SK-N-MC (cell line): ENCODE measurements around the gene IDUA.

Experiments used
- DNase-seq: peaks from one replicate; pipeline ENCODE4 v3.0.0-alpha.2; 2011; ENCODE audit warnings: low read depth, low spot score
- H3K27ac ChIP-seq: fragments of 200-600 bp; sonication (generic); 2 replicates; pipeline ENCODE4 v1.5.1; 2016; ENCODE audit warnings: mixed run types
- H3K36me3 ChIP-seq: fragments of 200-600 bp; sonication (generic); 2 replicates; pipeline ENCODE4 v1.6.1; 2017; ENCODE audit warnings: antibody characterized with exemption, low read length, mixed read lengths; ENCODE audit not compliant: insufficient read depth
- H3K4me3 ChIP-seq: fragments of 200-600 bp; sonication (generic); 2 replicates; pipeline ENCODE4 v1.5.1; 2016
- H3K9ac ChIP-seq: fragments of 200-600 bp; sonication (generic); 2 replicates; pipeline ENCODE4 v1.8.0; 2017; ENCODE audit warnings: mixed run types, mixed read lengths; ENCODE audit not compliant: insufficient read length
- H3K9me3 ChIP-seq: fragments of 200-600 bp; sonication (generic); 2 replicates; pipeline ENCODE4 v1.6.1; 2017; ENCODE audit warnings: low read depth, mild to moderate bottlenecking, antibody characterized with exemption, low read length, moderate library complexity, mixed read lengths
- EZH2 ChIP-seq: fragments of 200-600 bp; sonication (generic); IDR thresholded peaks from one replicate; pipeline ENCODE4 v1.6.1; 2017; ENCODE audit warnings: antibody characterized with exemption
- FOXP2 ChIP-seq: optimal IDR thresholded peaks from 2 replicates; pipeline ENCODE3; 2011; ENCODE audit warnings: mild to moderate bottlenecking, moderate library complexity; ENCODE audit not compliant: insufficient read depth; ENCODE audit errors: extremely low read length, control extremely low read depth
- POLR2AphosphoS5 ChIP-seq: IDR thresholded peaks from 2 replicates; pipeline ENCODE4 v1.6.1; 2012; ENCODE audit warnings: mild to moderate bottlenecking, low read depth, low read length, borderline replicate concordance

The IDUA gene

DNA sequence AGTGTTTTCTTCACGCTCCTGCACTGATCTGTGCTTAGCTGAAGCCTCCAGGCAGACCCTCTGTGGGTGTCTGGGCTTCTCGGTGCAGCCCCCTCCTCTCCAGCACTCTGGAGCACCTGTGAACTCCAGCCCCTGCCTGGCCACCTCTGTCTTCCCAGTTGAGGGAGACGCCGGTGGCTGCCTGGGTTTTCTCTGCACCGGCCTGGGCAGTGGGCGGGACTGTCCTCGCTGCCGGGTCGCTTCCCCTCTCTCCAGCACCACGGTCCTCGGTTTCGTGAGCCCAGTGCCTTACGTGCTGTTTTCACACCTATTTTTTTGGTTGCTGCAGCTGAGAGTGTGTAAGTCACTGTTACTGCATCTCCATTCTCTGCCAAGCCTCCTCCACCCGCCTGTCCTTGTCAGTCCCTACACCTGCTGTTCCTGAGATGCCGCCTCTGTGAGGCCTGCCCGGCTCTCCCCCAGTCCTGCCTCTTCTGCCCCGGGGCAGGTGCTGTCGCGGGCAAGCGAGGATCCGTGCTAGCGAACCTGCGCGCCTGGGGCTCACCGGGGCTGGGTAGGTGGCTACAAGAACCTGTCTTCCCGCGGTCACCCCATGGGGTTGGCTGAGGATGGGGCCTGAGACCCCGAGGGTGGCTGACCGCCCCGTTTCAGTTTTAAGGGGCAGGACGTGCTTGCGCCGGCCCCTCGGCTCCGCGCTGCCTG is 22.1 kb downstream of the IDUA start:
- H3K27ac ChIP-seq = no peak overlapping the region
- peak overlapping the region; percentile 45 for H3K9ac ChIP-seq
- TF ChIP-seq EZH2 (no peak), POLR2AphosphoS5 (no peak), FOXP2 (no peak)
- H3K9me3 ChIP-seq = no peaks in the 10 kb centered on the region
- H3K4me3 ChIP-seq = peak overlapping the region; percentile 80
- no peak for DNase-seq
- no peaks in the 10 kb centered on the region for H3K36me3 ChIP-seq

- H3K4me3 ChIP-seq = peak overlapping the region; percentile 81
- H3K9ac ChIP-seq = peak overlapping the region; percentile 45
- H3K27ac ChIP-seq = no peak overlapping the region
- H3K9me3 ChIP-seq = no peaks in the 10 kb centered on the region
- H3K36me3 ChIP-seq = no peaks in the 10 kb centered on the region
- TF ChIP-seq FOXP2 (no peak), POLR2AphosphoS5 (no peak), EZH2 (no peak)
- no peak for DNase-seq
Measured at GRCh38 chr4:1009542-1010394, 22.9 kb downstream of the IDUA start.

DNA sequence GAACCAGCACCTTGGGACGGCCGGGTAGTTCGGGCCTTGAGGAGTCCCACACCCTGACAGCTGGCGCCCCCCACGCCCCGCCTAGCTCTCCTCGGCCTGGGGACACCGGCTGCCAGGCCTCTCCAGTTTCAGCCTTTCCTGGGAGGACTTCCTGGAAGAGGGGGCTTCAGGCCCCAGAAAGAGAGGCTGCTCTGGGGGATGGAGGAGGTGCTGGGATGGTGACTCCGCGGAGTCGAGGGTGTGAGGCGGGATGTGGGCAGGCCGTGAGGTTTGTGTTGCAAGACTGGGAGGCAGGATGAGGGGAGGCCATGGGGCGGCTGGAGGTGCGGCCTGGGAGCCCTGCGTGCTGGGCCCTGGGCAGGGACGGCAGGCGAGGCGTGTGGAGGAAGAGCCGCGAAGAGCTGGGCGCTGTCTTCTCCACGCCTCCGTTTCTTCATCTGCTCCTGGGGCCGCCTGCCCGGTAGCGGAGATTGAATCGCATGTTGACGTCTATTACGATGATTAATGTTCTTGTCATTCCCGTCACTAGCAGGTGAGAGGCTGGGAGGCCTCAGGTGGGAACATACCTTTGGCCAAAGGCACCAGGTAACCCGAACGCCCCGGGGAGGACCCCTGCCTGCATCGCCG is 23.7 kb downstream of the IDUA start:
- no peaks in the 10 kb centered on the region for H3K36me3 ChIP-seq
- TF ChIP-seq EZH2 (no peak), POLR2AphosphoS5 (no peak), FOXP2 (no peak)
- no peak overlapping the region for H3K9ac ChIP-seq
- H3K9me3 ChIP-seq = no peaks in the 10 kb centered on the region
- DNase-seq = no peak
- peak overlapping the region; percentile 81 for H3K4me3 ChIP-seq
- H3K27ac ChIP-seq = no peak overlapping the region

DNA sequence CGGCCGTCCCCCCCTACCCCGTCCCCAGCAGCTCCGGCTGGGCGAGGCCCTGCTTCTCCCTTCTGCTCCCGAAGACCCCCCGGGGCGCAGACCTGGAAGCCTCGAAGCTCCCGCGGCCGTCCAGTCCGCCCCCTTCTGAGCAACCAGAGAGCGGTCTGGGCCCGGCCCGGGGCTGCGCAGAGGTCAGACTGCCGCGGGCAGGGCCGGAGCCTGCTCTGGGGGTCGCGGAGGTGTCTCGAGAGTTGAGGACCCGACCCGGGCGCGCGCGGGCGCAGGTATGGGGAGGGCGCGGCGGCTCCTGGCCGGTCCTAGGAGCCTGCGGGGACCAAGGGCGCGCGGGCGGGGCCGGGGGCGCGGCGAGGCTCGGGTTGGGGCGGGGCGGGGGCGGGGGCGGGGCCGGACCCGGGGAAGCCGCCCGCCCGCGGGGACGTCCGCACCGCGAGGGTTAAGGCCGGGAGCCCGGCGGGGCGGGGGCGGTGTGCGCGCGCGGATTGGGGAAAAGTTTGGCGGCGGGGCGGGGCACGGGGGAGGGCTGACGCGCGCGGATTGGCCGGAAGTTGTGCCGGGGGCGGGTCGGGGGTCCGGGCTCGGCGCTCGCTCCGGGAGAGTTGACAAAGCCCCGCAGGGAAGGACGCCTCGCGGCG is 24.3 kb downstream of the IDUA start, which contains the start of gene FGFRL1:
Gene FGFRL1, plus strand, starts transcription at position 605 of the 644 bp plus-strand sequence. CDS start 860 bp downstream, outside the sequence.
- no peaks in the 10 kb centered on the region for H3K9me3 ChIP-seq
- DNase-seq = no peak
- no peak within 1 kb of the TSS for H3K27ac ChIP-seq
- no peak within 1 kb of the TSS for H3K9ac ChIP-seq
- peak within 1 kb of the TSS; percentile 81 for H3K4me3 ChIP-seq
- H3K36me3 ChIP-seq = no peaks in the 10 kb centered on the region
- TF ChIP-seq FOXP2 (no peak), EZH2 (no peak), POLR2AphosphoS5 (no peak)

GRCh38 chr4:1011666-1012033 is 24.8 kb downstream of the IDUA start:
- H3K4me3 ChIP-seq = no peak overlapping the region
- no peaks in the 10 kb centered on the region for H3K9me3 ChIP-seq
- H3K27ac ChIP-seq = no peak overlapping the region
- no peak for TF ChIP-seq EZH2
- TF ChIP-seq POLR2AphosphoS5 = no peak
- no peak for TF ChIP-seq FOXP2
- H3K36me3 ChIP-seq = no peaks in the 10 kb centered on the region
- no peak for DNase-seq
- H3K9ac ChIP-seq = no peak overlapping the region

- no peaks in the 10 kb centered on the region for H3K9me3 ChIP-seq
- no peak for DNase-seq
- H3K27ac ChIP-seq = no peak overlapping the region
- H3K36me3 ChIP-seq = no peaks in the 10 kb centered on the region
- peak overlapping the region; percentile 74 for H3K4me3 ChIP-seq
- TF ChIP-seq FOXP2 (no peak), EZH2 (no peak), POLR2AphosphoS5 (no peak)
- no peak overlapping the region for H3K9ac ChIP-seq
Measured at GRCh38 chr4:1012034-1012739, 25.3 kb downstream of the IDUA start.

GRCh38 chr4:1013225-1014073 is 26.6 kb downstream of the IDUA start:
- H3K27ac ChIP-seq = peak overlapping the region; percentile 17; the same call in 1 of the 2 replicates
- no peak for TF ChIP-seq FOXP2
- no peak for TF ChIP-seq POLR2AphosphoS5
- TF ChIP-seq EZH2 = no peak
- H3K9me3 ChIP-seq = no peaks in the 10 kb centered on the region
- DNase-seq = no peak
- H3K36me3 ChIP-seq = no peaks in the 10 kb centered on the region
- no peak overlapping the region for H3K4me3 ChIP-seq
- no peak overlapping the region for H3K9ac ChIP-seq
